GM19043 (cell line): ENCODE results near the gene AUP1.

Source experiments
- ATAC-seq: cut with Tn5 transposase; IDR thresholded peaks from one replicate; pipeline ENCODE4 v1.9.1; 2021; ENCODE audit warnings: low read depth; ENCODE audit not compliant: unreplicated experiment

The AUP1 gene

DNA sequence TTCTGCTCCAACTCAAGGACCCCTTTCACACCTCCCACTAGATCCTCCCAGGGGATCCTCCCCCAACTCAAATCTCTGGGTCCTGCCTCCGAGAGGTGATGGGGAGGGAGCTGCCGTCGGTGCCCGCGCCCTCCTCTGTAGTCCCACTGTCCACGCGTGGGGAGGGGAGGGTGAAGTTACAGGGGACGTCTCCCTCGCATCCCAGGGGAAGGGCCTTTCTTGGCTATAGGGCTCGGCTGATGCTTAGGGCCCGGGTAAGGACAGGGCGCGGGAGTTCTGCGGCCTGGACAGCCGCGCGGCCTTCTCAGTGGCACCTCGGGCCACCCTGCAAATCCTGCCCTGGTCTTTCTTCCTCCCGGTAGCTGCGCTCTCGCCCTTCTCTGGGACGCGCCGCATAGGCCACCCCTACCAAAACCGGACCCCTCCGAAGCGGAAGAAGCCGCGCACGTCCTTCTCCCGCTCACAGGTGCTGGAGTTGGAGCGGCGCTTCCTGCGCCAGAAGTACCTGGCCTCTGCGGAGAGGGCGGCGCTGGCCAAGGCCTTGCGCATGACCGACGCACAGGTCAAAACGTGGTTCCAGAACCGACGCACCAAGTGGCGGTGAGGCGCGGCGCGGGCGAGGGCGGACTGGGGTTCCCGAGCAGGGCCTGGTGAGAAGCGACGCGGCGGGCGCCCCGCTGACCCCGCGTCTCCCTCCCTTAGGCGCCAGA is 14.1 kb downstream of the AUP1 start:
- no peak for ATAC-seq

DNA sequence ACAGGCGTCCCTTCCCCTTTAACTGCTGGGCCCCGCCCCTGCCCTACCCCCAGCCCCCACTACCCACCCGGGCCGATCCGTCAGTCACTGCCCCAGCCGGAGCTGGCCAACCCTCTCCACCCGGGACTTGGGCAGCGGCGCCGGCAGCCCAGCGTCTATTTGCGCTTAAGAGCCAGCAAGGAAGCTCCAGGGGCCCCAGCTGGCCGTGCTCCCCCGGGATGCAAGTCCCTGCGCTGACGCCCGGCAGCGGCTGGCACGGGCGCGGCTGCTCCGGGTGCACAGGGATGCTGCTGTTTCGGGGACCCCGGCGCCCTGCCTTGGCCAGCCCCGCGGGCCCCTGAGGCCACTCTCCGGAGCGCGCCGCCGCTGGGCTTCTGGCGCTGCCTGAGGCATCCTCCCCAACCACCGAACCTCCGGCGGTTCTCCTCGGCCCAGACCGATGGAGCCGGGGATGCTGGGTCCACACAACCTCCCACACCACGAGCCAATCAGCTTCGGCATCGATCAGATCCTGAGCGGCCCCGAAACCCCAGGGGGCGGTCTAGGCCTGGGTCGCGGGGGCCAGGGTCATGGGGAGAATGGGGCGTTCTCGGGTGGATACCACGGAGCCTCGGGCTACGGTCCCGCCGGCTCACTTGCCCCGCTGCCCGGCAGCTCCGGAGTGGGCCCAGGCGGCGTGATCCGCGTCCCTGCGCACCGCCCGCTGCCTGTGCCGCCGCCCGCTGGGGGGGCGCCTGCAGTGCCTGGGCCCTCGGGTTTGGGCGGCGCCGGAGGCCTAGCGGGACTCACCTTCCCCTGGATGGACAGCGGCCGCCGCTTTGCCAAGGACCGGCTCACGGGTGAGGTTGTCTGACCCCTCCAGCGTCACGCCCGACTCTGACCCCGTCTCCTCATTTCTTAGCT is 14.9 kb downstream of the AUP1 start, which contains the start of gene TLX2:
Gene TLX2, plus strand, starts transcription at position 83 of the 903 bp plus-strand sequence. Its CDS starts 357 bp downstream, at position 440.
- ATAC-seq: no peak

DNA sequence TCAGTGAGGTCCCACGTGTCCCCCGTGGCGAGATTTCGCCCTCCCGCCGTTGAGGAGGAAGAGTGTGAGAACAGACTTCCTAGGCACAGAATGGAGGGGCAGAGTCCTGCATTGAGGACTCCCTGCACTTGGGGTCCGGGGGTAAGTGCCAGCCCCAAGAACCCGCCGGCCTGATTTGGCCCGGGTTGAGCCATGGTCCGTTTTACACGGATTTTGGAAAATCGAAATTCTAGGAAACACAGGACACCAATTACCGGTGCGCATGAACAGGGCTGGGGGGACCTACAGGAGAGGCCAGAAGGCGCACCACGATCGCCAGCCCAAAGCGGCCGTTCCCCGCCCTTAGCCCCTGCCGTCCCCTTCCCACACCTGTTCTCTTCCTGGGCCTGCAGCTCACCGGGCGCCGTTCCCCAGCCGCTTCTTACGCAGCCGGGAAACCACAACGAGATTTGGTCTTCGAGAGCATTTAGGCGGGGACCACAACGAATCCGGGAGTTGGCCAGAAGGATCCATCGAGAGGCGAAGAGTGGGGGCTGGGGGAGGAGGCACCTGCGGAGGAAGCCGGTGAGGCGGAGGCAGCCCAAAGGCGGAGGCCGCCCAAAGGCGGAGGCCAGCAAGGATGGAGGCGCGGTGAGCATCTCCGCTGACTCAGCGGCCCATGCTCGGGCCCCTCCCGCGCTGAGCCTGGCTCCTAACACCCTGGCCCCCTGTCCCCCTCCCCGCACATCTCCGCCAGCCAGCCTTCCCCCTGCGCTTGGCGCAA is 15.7 kb downstream of the AUP1 start:
- ATAC-seq: no peak

DNA sequence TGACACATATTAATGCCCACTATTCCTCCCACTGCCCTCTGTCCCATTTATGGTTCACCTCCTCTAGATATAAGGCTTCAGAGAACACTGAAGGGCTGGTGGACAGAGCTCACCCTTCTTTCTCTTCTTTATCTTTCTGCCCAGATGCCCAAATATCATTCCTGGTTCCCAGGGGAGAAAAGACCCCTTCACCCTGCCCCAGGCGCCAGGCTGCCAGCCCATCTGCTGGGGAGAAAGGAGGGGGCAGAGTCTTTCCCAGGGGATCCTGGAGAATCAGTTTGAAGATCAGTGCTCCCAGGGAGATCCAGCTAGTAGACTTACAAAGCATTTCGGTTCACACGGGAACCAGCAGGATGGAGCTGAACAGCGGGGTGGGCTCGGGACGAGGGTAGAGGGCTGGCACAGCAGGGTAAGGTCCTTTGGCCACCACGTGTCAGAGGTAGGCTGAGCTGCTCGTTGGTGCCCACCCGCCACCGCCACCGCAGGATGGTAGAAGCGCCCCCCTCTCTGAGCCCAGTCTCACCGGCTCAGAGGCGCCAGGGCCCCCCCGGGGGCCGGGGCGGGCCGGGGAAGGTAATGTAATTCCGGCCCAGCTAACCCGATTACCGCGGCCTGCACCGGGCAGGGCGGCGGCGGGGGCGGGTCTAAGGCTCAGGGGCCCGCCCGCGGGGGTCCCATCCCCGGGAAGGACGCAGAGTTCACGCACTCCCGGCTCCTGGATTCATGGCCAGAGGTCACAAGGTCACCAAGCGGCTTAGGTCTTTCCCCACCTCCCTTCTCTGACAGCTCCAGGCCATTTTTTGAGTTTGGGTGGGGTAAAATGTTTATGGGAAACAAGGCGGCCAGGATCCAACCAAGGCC is 16.5 kb downstream of the AUP1 start:
- no peak for ATAC-seq

DNA sequence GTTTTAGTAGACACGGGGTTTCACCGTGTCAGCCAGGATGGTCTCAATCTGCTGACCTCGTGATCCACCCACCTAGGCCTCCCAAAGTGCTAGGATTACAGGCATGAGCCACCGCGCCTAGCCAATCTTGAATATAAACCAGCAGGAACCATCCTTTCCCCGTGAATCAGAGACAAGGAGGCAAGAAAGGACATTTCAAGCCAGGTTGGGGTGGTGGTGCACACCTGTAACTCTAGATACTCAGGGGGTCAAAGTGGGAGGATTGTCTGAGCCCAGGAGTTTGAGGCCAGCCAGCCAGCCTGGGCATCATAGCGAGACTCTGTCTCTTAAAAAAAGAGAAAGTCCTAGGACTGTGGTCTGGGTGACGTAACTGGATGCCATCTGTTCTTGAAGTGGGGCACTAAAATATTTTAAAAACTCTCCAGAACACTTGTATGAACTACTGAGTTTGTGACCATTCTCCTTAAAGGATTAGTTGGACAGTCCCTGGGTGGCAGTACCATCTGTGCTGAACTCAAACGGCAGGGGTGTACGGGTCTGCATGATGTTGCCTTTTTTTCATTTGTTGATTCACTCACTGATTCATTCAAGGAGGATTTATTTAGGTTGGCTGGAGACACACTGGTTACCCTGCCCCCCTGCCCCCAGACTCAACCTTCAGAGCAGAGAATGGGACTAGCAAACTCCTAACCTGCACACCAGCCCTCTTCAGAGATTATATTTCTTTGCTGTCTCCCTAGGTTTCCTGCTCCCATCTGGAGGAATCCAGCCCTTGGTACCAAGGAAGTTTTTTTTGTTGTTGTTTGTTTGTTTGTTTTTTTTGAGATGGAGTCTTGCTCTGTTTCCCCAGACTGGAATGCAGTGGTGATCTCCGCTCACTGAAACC is 18.2 kb downstream of the AUP1 start:
- no peak for ATAC-seq

DNA sequence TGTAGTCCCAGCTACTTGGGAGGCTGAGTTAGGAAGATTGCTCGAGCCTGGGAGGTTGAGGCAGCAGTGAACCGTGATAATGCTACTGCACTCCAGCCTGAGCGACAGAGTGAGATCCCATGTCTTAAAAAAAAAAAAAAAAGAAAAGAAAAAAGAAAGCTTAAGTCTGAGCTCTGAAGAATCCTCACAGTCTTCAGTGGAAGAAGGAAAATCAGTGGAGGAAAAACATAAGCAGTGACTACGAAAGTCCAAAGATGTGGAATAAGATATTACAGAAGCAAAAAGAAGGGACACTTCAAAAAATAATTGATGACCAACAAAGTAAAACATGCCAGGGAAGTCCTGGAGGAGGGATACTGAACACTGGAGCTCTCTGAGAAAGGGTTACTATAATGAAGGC is 19.2 kb downstream of the AUP1 start:
- ATAC-seq: no peak

DNA sequence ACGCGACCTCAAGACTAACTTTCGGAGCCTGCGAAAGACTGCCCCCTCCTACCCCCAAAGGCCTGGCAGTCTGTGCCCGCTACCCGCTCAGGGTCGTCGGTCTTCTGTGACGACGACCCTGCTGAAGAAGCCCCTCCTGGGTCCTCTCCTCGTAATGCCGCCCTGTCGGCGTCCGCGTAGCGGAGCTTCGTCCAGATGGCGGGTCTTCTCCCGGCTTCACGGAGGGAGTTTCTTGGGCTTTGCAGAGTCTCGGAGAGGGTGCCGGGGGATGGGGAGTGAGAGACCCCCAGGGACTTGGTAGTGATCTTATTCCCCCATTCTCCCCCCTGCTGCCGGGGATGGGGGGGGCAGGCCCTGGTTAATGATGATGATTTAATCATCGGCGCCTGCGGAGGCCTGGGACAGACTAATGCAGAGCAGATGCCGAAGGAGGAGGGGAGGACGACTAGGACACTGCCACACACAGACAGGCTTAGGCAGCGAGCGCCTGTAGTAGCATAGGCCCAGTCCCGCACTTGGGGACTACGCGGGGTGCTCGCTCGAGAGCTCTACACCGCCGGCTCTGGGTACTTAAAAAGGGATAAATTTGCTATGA is 21.5 kb downstream of the AUP1 start:
- ATAC-seq: peak; percentile 1

DNA sequence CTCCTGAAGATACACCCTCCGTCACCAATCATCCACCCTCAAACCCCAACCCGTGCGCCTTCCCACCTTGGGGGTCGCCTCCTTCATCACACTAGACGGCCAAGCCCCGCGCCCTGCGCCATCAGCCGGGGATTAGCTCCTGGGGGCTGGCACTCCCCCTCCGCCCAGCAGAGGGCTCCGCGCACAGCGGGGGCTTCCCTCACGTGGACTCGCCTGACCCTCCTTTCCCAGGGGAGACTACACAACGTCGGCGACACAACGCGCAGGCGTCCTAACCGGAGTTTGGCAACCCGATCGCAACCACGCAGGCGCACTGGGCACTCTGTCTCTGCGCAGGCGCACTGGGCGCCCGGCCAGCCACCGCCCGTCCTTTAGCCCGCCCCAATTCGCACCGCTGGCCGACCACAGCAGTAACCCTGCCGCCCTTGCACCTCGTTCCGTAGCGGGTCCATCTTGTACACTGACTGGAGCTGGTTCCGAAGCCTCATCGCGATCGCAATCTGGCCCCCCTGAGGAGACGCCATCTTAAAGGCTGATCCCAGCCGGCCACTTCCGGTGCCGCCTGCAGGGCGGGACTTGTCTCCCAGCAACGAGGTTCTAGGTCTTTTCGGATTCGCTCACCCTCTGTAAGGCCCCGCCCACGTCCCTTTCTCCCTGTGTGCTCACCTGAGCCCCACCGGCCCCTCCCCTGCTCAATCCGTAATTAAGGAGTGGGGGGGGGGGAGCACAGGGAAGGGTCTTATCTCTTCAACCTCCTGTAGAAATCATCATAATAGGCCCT is 22.2 kb downstream of the AUP1 start, which contains the start of gene PCGF1:
Gene PCGF1, minus strand, starts transcription at position 551 of the 781 bp plus-strand sequence. Its CDS starts 27 bp downstream, at position 524.
- ATAC-seq: peak; percentile 85

DNA sequence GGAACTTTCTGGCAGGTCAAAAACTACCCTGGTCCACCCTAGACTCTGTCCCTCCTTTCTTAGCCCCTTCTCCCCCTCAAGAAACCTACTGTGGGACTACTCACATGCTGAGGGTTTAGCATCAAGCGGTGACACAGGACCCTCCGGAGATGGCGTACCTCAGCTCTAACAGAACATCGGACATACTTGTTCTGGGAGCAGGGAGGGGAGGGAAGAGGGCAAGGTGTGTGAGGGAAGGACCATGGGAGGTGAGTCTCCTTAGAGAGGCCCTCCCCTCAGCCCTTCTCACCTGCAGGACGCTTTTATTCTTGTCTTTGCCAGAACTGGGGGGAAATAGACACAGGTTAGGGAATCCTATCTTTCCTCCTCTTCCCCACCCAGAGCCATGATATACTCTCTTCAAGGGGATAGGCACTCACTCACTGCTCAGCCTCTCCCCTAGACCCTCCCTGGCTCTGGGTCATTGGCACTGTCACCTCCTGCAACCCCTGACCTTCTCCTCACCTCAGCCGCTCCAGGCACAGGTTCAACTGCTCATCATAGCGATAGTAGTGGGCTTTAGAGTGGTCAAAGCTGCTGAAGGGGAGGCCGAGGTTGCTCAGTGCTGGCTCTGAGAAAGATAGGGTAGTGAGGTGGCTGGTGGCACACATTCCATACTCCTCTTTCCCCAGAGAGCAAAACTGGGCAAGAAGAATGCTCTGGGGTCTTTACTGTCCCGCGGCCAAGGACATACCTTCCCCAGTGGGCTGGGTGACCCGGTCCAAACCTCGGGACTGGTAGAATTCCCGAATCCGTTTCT is 23.9 kb downstream of the AUP1 start:
- no peak for ATAC-seq

DNA sequence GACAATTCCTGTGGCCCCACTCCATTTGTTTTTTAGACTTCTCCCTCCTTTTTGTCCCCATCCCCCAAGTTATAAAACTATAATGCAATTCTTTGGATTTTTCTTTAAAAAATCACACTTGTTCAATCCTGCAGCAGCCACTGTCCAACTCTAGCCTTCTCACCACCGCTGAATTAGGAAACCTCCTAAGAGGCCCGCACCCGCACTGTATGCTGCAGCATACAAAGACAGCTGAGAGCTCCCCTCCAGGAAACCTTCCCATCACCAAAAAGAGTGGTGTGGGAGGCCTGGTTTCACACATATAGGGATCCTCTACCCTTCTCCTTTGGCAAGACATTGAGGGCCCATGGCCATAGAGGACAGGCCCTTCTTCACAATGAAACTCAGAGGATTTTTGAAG is 24.9 kb downstream of the AUP1 start:
- ATAC-seq: no peak

DNA sequence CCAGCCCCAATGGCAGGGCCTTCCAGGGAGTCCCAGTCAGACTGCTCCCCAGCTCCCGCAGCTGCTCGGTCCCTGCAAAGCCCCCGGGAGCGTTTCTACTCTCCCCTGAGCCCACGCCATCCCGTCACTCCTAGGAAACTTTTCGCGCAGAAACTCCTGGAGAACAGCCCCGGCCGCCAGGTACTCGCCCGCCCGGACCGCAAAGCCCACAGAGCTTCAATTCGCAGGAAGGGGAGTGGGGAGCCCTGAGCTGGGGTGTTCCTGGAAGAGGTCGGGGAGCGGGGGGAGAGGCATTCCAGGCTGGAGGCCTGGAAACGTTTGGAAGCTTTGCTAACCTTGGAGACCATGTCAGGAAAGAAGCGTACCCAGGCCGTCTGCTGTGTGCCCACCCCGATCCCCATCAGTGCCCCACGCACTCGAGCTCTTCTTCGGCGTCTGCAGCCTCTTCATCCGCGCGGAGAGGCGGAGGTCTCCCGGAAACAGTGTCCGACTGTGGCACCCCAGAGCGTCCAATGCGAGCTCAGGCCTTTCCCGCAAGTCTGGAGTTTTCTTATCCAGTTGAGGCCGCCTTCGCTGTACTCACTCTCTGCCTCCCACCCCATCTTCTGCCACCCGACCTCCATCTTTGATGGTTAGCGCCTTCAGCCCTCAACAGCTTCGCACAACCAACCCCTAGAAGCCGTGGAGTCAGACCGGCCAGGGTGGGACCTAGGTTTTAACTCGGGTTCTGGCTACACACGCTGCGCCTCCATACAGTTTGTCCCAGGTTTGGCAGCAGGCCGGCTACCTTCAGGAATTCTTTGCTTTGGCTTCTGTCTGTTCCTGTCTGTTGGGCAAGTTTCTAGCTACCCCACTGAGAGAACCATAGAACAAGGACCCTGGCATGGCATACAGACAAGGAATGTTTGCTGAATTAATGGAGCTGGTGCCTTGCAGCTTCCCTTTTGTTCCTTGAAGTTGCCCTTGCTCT is 25.7 kb downstream of the AUP1 start:
- no peak for ATAC-seq

DNA sequence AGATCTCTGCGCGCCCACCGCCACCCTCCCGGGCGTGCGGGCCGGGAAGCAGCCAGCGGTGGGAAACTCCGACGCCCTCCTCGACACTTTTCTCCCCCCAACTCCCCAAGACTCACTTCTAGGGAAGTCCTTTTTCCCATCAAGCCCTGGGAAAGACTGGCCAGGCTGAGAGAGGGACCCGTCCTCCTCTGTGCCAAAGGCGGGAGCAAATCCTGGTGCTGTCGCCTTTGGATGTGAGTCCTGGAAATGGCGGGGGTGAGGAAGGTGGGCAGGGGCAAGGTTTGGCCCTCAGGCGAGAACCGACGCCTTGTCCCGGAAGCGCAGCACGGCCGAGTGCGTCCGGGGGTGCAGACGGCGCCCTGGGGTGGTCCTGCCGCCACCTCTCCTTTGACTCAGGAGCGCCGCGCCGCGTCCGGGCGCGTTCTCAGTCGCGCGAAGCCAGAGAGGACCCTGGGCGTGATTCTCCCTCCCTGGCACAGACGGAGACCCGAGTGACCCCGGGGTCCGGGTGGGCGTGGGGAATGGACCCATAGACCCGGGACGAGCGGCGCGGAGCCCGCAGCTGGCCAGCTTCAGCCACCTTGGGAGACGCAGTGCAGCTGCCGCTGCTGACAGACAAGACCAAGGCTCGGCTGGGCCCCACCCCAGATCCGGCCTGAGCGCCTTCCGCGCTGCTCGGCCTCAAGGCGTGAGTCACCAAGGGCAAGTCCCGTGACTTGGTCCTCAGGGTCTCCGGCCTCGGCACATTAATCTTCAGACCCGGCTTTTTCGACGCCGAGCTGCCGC is 26.6 kb downstream of the AUP1 start:
- ATAC-seq: peak; percentile 32

DNA sequence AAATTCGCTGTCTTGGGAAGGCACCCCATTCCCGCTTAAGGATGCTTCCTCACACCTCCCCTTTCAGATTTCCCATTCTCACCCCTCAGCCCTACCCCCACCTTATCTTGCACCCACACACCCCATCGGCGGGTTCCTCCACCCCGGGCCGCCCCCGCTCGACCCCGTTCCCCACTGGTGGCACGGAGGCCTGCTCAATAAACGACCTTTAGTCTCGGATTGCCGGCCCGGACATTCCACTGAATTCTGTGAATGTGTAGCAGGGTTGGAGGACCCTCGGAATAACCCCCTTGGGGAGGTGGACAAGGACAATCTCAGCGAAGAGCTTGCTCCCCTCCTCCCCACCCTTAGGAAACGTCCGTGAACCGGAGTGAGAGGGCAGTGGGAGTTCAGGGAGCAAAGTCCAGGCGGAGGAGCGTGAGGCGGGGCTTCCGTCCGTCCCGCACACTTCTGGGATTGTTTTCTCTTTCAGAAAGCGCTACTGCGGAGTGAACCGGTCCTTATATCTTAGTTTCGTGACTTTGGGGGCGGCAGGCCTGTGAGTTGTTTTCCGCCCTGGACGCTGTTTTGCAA is 27.3 kb downstream of the AUP1 start:
- ATAC-seq: no peak

DNA sequence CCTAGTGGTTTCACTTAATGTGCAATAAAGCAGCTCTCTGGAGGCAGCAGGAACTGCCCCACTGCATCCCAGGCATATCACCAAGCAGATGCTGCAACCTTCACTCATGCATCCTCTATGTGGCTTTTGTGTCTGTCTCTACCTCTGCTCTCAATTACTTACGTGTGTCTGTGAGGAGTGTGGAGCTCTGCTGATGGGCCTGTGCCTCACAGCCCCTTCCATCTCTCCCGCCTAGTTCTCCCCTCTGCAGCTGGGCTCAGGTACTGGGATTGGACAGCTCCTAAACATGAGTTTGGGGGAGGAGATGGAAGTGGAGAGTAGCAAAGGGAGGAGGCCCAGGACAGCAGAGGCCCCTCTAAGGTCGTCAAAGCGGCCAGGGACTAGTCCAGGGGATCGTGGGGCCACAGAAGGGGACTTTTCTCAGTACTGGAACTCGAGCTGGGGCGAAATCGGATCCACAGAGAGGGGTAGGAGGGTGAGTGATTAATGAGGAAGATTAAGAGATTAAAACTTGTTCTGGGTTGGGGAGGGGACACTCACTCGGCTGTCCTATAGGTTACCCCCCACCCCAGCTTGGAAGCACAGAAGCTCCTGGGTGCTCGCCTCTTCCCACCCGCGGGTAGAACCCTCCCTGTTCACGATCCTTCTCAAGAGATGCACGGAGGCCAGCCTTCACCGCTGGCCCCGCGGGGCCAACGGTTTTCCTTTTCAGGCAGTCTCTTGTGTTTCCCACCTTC is 28.0 kb downstream of the AUP1 start:
- ATAC-seq: no peak
